NT2/D1 (cell line): ENCODE measurements around the gene MITF.

Experiments used
- SUZ12 ChIP-seq: IDR thresholded peaks from 2 replicates; pipeline ENCODE4 v1.6.1; 2011; ENCODE audit not compliant: insufficient read length, insufficient read depth; ENCODE audit errors: extremely low read depth
- YY1 ChIP-seq: IDR thresholded peaks from 2 replicates; pipeline ENCODE4 v1.6.1; 2011; ENCODE audit not compliant: insufficient read length, insufficient read depth
- ZNF274 ChIP-seq: IDR thresholded peaks from 2 replicates; pipeline ENCODE4 v1.6.1; 2011; ENCODE audit warnings: mild to moderate bottlenecking, low read depth, low read length

DNA sequence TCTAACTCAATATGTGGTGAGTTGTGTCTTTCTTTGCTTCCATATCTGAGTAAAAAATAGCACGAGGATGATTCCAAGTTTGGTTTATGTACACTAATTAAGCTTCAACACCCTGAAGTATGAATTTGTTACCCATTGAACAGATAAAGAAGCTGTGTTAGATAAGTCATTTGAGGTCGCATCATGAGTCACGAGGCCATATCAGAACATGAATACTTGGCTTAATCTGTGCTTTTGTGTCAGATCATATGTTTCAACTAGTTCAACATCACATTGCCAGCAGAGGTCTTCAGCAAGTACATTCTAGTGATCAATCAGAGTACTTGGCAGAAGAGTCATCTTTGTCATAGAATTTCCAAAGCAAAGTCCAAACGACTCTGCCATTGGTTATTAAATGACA lies 26.3 kb upstream of the MITF start:
- TF ChIP-seq ZNF274 (no peak), YY1 (no peak), SUZ12 (no peak)
